ENCODE data around the gene GNG7. TPM values are rescaled to one million over a fixed set of nuclear protein-coding genes. Genes with fewer than 3 reads are reported as not detected.

GNG7 gene
- total RNA-seq, 1 experiment from 2014 or later, result 9.6 TPM

DNA sequence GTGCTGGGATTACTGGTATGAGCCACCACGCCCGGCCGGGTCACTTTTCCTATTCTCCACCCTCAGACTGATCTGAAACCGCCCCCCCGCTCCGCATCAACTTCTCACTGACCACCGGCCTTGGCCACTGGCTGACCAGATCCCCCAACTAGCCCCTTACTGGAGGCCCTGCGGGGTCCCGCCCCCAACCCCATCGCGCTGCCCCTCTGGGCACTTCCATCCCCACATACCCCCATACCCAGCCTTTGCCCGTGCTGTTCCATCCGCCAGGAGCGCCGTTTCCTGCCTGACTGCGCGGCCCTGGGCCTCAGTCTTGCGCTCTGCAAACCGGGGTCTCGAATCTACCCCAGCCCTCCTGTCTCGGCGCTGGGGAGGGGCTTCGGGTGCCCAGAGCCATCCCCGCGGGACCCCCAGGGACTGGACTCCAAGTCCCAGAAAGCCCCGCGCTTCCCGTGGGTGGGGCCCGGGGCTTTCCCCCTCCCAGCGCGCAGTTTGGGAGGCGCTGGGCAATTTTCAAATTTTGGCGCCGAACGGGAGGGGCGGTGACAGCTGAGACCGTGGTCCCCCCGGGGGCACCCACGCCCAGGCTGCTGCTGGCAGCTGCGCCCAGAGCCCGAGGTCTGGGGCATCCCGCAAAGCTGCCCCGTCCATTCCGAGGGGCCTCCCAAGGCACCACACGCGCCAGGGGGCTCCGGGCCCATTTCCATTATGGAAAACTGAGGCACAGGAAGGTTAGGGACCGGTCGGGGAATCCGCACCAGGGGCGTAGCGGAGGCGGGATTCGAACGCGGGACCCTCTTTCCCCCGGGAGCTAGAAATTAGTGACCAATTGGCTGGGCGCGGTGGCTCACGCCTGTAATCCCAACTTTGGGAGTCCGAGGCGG is 240.5 kb downstream of the GNG7 start (continued):
- TF ChIP-seq FOXP4 (CRISPR knock-in tag; IDR thresholded peaks at IDR 0.05) (no peak), MAX (CRISPR knock-in tag; IDR thresholded peaks at IDR 0.05) (peak; percentile 44; the same call in 1 of the 2 replicates), RORB (CRISPR knock-in tag; IDR thresholded peaks at IDR 0.05) (no peak), TEAD4 (CRISPR knock-in tag; IDR thresholded peaks at IDR 0.05) (no peak), ELF4 (CRISPR knock-in tag; IDR thresholded peaks at IDR 0.05; ENCODE audit: low read depth) (no peak), ARID4B (CRISPR knock-in tag; IDR thresholded peaks at IDR 0.05; ENCODE audit: borderline replicate concordance) (no peak), RELA (CRISPR knock-in tag; IDR thresholded peaks at IDR 0.05; ENCODE audit: borderline replicate concordance) (no peak), NFATC4 (CRISPR knock-in tag; IDR thresholded peaks at IDR 0.05) (no peak), NFYB (CRISPR knock-in tag; conservative IDR thresholded peaks at IDR 0.05; ENCODE audit: low read depth) (no peak), NR2C2 (CRISPR knock-in tag; IDR thresholded peaks at IDR 0.05) (no peak), SP1 (CRISPR knock-in tag; conservative IDR thresholded peaks at IDR 0.05) (peak; percentile 64)

Small RNAs within 50 kb of the gene (microRNA-seq; reads per million reads assigned to microRNA genes)
- gene MIR7850 (ENCODE audit: borderline number of aligned reads), result not detected

Other genes with a start within 250 kb of the GNG7 start
- gene LMNB2, start 245.7 kb downstream of the GNG7 start, total RNA-seq (2021), result 204 to 216 TPM (median 212 TPM) in 3 replicates
- gene GADD45B, start 226.6 kb downstream of the GNG7 start, total RNA-seq (2021), result 17.9 to 27.5 TPM (median 23.2 TPM) in 3 replicates
- gene DIRAS1, start 18.7 kb upstream of the GNG7 start, total RNA-seq (2021), result 24.3 to 26.7 TPM (median 25.0 TPM) in 3 replicates
- gene SLC39A3, start 37.3 kb upstream of the GNG7 start, total RNA-seq (2021), result 34.8 to 38.0 TPM (median 35.2 TPM) in 3 replicates
- gene SGTA, start 80.6 kb upstream of the GNG7 start, total RNA-seq (2021), result 89.3 to 91.2 TPM (median 89.4 TPM) in 3 replicates
- 165 to 181 TPM (median 176 TPM) in 3 replicates for gene THOP1, start 82.8 kb upstream of the GNG7 start, total RNA-seq (2021)
- 5.7 to 6.2 TPM (median 6.1 TPM) in 3 replicates for gene ZNF554, start 117.2 kb upstream of the GNG7 start, total RNA-seq (2021)
- 6.6 to 7.2 TPM (median 6.6 TPM) in 3 replicates for gene ZNF555, start 138.8 kb upstream of the GNG7 start, total RNA-seq (2021)
- gene ZNF556, start 164.6 kb upstream of the GNG7 start, total RNA-seq (2021), result 0.02 to 0.11 TPM in 2 of 3 replicates, not detected in the other
- 6.7 to 8.9 TPM (median 6.8 TPM) in 3 replicates for gene ZNF57, start 198.2 kb upstream of the GNG7 start, total RNA-seq (2021)
- 4.5 to 5.6 TPM (median 4.7 TPM) in 3 replicates for gene ZNF77, start 242.3 kb upstream of the GNG7 start, total RNA-seq (2021)

Data from WTC11 (cell line).